CD1c-positive myeloid dendritic cell (primary cell): ENCODE measurements around the gene PGA3.
A peak's percentile ranks its signal among the peaks of the same experiment; 100 is the strongest.
"Not testable (repeated sequence)": the region's sequence is repeated elsewhere in the genome, so short reads cannot be mapped to it uniquely, and the experiment has no call there.

Experiments
- DNase-seq: peaks from one replicate; pipeline ENCODE4 v3.0.0-alpha.2; 2016; ENCODE audit errors: extremely low spot score

Gene PGA3

DNA sequence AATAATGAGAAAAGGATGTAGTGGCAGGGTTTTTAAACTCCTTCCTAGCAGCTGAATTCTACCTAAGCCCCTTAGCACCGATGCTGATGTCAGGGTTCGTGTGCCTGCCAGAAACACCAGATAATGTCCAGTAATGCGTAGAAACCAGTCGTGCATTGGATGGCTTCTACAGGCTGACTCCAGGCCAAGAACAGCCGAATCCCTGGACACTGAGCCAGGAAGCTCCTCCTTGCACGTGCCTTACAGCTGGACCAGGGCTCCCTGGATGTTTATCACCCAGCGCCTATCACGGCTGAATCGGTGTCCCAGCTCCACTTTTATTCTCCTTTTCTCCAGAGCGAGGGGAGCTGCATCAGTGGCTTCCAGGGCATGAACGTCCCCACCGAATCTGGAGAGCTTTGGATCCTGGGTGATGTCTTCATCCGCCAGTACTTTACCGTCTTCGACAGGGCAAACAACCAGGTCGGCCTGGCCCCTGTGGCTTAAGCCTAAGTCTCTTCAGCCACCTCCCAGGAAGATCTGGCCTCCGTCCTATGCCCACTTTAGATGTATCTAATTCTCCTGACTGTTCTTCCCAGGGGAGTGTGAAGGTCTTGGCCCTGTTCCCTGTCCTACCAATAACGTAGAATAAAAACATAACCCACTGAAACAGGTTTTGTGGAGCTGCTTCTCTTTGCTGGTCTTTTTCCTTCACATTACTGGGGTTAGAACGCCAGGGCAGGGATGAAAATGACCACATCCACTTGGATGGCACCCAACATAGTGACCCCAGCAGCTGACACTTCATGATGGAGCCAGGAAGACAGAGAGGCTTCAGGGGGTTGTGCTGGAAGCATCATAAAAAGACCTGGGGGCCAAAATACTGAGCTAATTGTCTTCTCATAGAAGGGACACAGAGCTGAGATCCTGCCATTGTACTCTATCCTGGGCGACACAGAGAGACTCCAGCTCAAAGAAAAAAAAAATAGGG is 47.8 kb downstream of the PGA3 start:
- DNase-seq = not testable (repeated sequence)

DNA sequence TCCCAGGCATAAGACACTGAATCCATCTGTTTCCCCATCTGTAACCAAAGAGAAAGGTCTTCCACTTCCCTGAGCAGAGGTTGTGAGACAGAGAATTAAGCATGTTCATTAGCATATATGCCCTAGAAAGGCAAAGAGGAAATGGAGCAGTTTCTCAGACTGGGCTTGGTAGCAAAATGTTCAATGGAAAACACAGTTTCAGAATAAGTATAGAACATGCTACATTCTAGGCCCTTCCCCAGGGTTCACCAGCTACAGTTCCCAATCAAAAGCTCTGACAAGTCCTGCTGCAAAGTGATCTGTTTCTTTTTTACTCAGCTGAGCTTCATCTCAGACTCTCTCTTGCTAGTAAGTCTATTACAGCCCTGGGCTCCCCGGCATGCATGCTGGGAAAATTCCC is 49.0 kb downstream of the PGA3 start:
- DNase-seq = not testable (repeated sequence)

DNA sequence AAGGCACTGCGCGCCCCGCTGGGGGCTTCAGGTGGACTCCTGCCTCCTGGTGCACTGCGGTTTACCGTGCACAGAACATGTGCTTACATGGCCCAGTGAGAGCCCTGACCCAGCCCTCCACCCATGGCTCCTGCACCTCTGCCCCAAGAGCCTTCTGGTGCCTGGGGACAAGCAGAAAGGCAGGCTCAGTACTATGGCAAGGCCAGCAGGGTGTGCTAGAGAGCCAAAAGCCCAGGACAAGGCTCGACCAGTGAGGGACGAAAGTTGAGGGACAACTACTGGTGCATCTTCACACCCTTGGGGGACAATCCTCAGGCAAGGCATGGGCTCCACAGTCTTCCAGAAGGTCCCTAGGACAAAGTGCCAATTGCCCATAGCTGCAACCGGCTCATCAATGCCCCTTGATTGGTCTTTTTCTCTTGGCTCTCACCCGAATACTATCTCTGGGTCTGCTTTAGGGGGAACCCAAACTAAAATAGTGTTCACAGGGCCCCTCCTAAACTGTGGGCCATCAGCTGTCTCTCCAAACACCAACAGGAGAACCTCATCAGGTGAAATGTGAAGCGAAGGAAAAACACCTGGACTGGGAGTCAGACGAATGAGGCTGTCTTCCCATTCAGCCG is 51.2 kb downstream of the PGA3 start:
- peak; percentile 75 for DNase-seq

DNA sequence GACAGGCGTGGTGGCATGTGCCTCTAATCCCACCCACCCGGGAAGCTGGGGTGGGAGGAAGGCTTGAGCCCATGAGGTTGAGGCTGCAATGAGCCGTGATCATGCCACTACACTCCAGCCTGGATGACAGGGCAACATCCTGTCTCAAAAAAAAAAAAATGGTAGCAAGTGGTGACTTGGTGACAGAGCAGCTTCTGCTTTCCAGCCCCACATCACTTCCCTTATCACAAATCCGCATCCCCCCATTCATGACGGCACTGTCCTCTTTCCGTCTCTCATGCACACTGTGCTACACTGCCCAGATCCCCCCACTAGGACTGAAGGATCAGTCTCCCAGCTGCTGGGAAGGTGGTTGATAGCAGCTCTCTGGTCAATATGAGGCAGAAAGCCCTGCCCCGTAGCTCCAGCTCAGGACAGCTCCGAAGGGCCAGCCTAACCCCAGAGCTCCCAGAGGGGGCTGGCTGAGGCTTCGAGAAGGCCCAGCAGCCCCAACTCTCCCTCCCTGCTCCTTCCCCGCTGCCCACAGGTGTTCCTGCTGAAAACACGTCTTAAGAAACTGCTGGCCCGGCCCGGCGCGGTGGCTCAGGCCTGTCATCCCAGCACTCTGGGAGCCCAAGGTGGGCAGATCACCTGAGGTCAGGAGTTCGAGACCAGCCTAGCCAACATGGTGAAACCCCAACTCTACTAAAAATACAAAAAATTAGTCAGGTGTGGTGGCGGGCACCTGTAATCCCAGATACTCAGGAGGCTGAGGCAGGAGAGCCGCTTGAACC is 53.6 kb downstream of the PGA3 start:
- DNase-seq = peak; percentile 63

DNA sequence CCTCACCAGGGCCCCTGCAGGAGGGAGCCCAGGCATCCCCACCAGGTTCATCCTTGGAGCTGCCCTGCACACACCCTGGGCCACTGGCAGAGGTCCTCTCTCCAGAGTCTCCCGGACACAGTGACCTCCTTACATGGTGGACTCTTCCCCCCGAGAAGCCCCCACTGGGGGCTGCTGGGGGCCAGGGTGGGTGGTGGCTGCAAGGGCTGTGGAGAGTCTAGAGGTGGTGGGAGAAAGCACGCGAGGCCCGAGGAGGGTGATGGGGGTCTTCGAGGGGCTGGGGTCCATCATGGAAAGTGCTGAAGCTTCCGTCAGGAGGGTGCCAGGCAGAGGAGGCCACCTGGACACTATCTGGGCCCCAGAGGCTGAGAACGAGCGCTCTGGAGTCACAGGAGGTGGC is 55.2 kb downstream of the PGA3 start:
- DNase-seq = no peak

DNA sequence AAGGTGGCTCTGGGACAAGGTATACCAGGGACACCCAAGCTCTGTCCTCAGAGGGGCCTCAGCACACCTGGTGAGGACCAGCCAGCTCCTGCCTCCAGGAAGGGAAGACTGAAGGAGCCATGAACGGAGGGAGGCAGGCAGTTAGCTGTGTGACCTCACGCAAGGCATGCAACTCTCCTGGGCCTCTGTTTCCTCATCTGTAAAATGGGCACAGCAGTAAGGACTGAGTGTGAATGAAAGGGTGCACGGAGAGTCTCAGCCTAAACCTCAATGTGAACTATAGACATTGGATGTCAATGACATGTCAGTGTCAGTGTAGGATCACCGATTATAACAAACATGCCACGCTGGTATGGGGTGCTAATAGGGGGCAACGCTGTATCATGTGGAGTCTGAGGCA is 56.0 kb downstream of the PGA3 start:
- DNase-seq = no peak
